GM13976 (cell line): Measurements from ENCODE around the gene SPAST.
"Not testable (repeated sequence)": the region's sequence is repeated elsewhere in the genome, so short reads cannot be mapped to it uniquely, and the experiment has no call there.

Experiments
- DNase-seq: peaks from one replicate; pipeline ENCODE4 v3.0.0; 2012; ENCODE audit warnings: low spot score
- CTCF ChIP-seq: IDR thresholded peaks from 2 replicates; pipeline ENCODE4 v1.5.1; 2012; ENCODE audit warnings: borderline replicate concordance, mild to moderate bottlenecking; ENCODE audit not compliant: insufficient read depth; ENCODE audit errors: extremely low read depth, missing control alignments, control extremely low read depth
- in situ Hi-C: fragments of 300-500 bp; cut with MboI; formaldehyde crosslinking; loops from one replicate; pipeline ENCODE4 v1.12.0; 2022; ENCODE audit warnings: low sequenced_read_pairs, mixed read lengths, inconsistent platforms; ENCODE audit not compliant: unreplicated experiment

Gene SPAST

GRCh38 chr2:32063310-32064020, at the start of gene SPAST:
Gene SPAST (plus strand): TSS chr2:32063556. CDS start chr2:32063832, 276 bp downstream.
- in situ Hi-C loops: no loop called here

GRCh38 chr2:32018789-32019482, 44.4 kb upstream of the SPAST start:
- DNase-seq, in situ Hi-C loops: not testable (repeated sequence)

More at GRCh38 chr2:32063310-32064020, at the start of gene SPAST:
- DNase-seq: peak; percentile 99
- no peak for TF ChIP-seq CTCF

- DNase-seq: not testable (repeated sequence)
These were observed 29.0 kb upstream of the SPAST start for GRCh38 chr2:32034198-32034887.

GRCh38 chr2:32039447-32040219, 23.7 kb upstream of the SPAST start, which contains the start of gene DPY30:
Gene DPY30 (minus strand): TSS chr2:32039805. CDS start chr2:32039456, 349 bp downstream.
- no peak for TF ChIP-seq CTCF
- DNase-seq: peak; percentile 94
- in situ Hi-C loops: no loop called here

More at GRCh38 chr2:32034198-32034887, 29.0 kb upstream of the SPAST start:
- in situ Hi-C loops: not testable (repeated sequence)

GRCh38 chr2:32043561-32043960, 19.8 kb upstream of the SPAST start:
- DNase-seq: no peak
- no peak for TF ChIP-seq CTCF
- in situ Hi-C loops: no loop called here

GRCh38 chr2:32051836-32052439, 11.4 kb upstream of the SPAST start:
- no peak for TF ChIP-seq CTCF
- in situ Hi-C loops: no loop called here
- DNase-seq: no peak

- DNase-seq, in situ Hi-C loops: not testable (repeated sequence)
These were observed 8.8 kb upstream of the SPAST start for GRCh38 chr2:32054583-32054982.
